A549 (cell line): Measurements from ENCODE around the gene TNF. TPM values are rescaled to one million over a fixed set of nuclear protein-coding genes. Genes with fewer than 3 reads are reported as not detected.
"Not testable (repeated sequence)": the region's sequence is repeated elsewhere in the genome, so short reads cannot be mapped to it uniquely, and the experiment has no call there.

Experiments
- ATAC-seq, 2 experiments: fragments of 200-7000 bp in 1 of 2; fragments of >200 bp in 1 of 2; cut with Nextera tagmentation in 1 of 2; cut with Tn5 transposase in 1 of 2; 3 replicates each; pipeline versions ENCODE4 v1.8.0 to v1.9.1; 2018 to 2020; ENCODE audit warnings: mild to moderate bottlenecking in 1 of 2, moderate library complexity in 1 of 2
- CTCF ChIA-PET: fragments of 300-600 bp; sonication (Branson Sonifier 250); formaldehyde crosslinking; extraction: SDS; loops from one replicate; lab custom pipeline; 2021; ENCODE audit warnings: antibody characterized with exemption, inconsistent platforms; lab: Yijun Ruan, JAX
- POLR2A ChIA-PET: fragments of 350-600 bp; formaldehyde crosslinking; extraction: SDS; loops from one replicate; lab custom pipeline; 2021; ENCODE audit warnings: antibody characterized with exemption, inconsistent platforms; lab: Yijun Ruan, JAX
- DNase-seq, 2 experiments: peaks; one replicate each; pipeline versions ENCODE4 v3.0.0 to v3.0.0-alpha.2; 2011 to 2016; ENCODE audit warnings: low read depth in 1 of 2, low spot score in 1 of 2
- FAIRE-seq: peaks from 2 replicates; lab custom pipeline; 2011; peaks lifted over from hg19 to GRCh38; lab: Jason Lieb, UNC
- H3K27ac ChIP-seq, 2 experiments: fragments of >200 bp; sonication (Bioruptor Twin); formaldehyde crosslinking; 3 replicates each; pipeline ENCODE4 v1.5.1; 2016 to 2017
- H3K4me1 ChIP-seq: fragments of >200 bp; sonication (Bioruptor Twin); formaldehyde crosslinking; 3 replicates; pipeline ENCODE4 v1.6.1; 2016
- H3K4me2 ChIP-seq: fragments of >200 bp; sonication (Bioruptor Twin); formaldehyde crosslinking; 3 replicates; pipeline ENCODE4 v1.6.1; 2016
- H3K4me3 ChIP-seq: fragments of >200 bp; sonication (Bioruptor Twin); formaldehyde crosslinking; 3 replicates; pipeline ENCODE4 v1.5.1; 2016
- H3K9me3 ChIP-seq: fragments of >200 bp; sonication (Bioruptor Twin); formaldehyde crosslinking; 3 replicates; pipeline ENCODE4 v1.6.1; 2016
- BHLHE40 ChIP-seq: IDR thresholded peaks from 2 replicates; pipeline ENCODE4 v1.6.1; 2012; ENCODE audit warnings: low read depth, low read length, inconsistent platforms
- CBX2 ChIP-seq: fragments of 200-600 bp; sonication (generic); IDR thresholded peaks from 2 replicates; pipeline ENCODE4 v1.6.1; 2016; ENCODE audit warnings: low read depth, mild to moderate bottlenecking, borderline replicate concordance
- CEBPB ChIP-seq, 2 experiments: fragments of >200 bp in 1 of 2; sonication (Bioruptor Twin) in 1 of 2; formaldehyde crosslinking in 1 of 2; IDR thresholded peaks; 2 replicates each; pipeline ENCODE4 v1.6.1; 2012 to 2016
- EP300 ChIP-seq, 2 experiments: fragments of >200 bp; sonication (Bioruptor Twin); formaldehyde crosslinking; IDR thresholded peaks; 2 replicates in 1 of 2; 3 replicates in 1 of 2; pipeline ENCODE4 v1.6.1; 2016 to 2017
- HEYL ChIP-seq: fragments of 250-450 bp; sonication (Bioruptor Pico); IDR thresholded peaks from 2 replicates; pipeline ENCODE4 v1.8.0; 2021; ENCODE audit warnings: mild to moderate bottlenecking, moderate library complexity
- KDM5A ChIP-seq: fragments of 200-600 bp; sonication (generic); IDR thresholded peaks from 2 replicates; pipeline ENCODE4 v1.6.1; 2016; ENCODE audit warnings: antibody characterized with exemption, mild to moderate bottlenecking
- NFE2L2 ChIP-seq: fragments of 150-350 bp; conservative IDR thresholded peaks from 2 replicates; pipeline ENCODE4 v1.6.1; 2014; ENCODE audit warnings: low read length
- PHF8 ChIP-seq: fragments of 200-600 bp; sonication (generic); IDR thresholded peaks from 2 replicates; pipeline ENCODE4 v1.6.1; 2016; ENCODE audit warnings: low read depth, mild to moderate bottlenecking, antibody characterized with exemption, moderate library complexity, borderline replicate concordance
- RCOR1 ChIP-seq: fragments of 150-350 bp; IDR thresholded peaks from 2 replicates; pipeline ENCODE4 v1.6.1; 2014; ENCODE audit warnings: antibody characterized with exemption, low read length, low read depth
- RFX5 ChIP-seq: fragments of 450-650 bp; IDR thresholded peaks from 2 replicates; pipeline ENCODE4 v1.7.1; 2014; ENCODE audit warnings: antibody characterized with exemption, mild to moderate bottlenecking, moderate library complexity
- ZFP36 ChIP-seq: fragments of 450-650 bp; IDR thresholded peaks from 2 replicates; pipeline ENCODE4 v1.6.1; 2014; ENCODE audit warnings: borderline replicate concordance; ENCODE audit not compliant: partially characterized antibody
- WGBS: methylation state at CpG from one replicate; pipeline ENCODE4 v1.1.6; 2017; ENCODE audit errors: missing lambda C conversion rate; 5-methylcytosine and 5-hydroxymethylcytosine counted together
- polyA plus RNA-seq, 4 experiments: library from polyadenylated mRNA; depleted of rRNA in 3 of 4; stranded (reverse); fragments of >200 nt; fragmentation: RNase III in 1 of 4; extraction: RNeasy Plus Mini Kit Qiagen cat#74134 plus additional on column Dnase treatment in 1 of 4; gene quantifications; 2 replicates in 3 of 4; 3 replicates in 1 of 4; pipeline ENCODE4 v1.2.3, GENCODE V29; 2011 to 2017
- TF ChIP-seq, protein P1 (sequence below): fragments of 250-450 bp; sonication (Bioruptor Pico); IDR thresholded peaks from 2 replicates; pipeline ENCODE4 v1.5.0; 2020; ENCODE audit warnings: low read depth, mild to moderate bottlenecking, moderate library complexity
- TF ChIP-seq, protein P2 (sequence below): fragments of >200 bp; sonication (Bioruptor Twin); formaldehyde crosslinking; IDR thresholded peaks from 3 replicates; pipeline ENCODE4 v1.6.1; 2016
- TF ChIP-seq, protein P3 (sequence below): fragments of 150-350 bp; IDR thresholded peaks from 2 replicates; pipeline ENCODE4 v1.6.1; 2014; ENCODE audit warnings: low read depth, mild to moderate bottlenecking, low read length
- TF ChIP-seq, protein P4 (sequence below): IDR thresholded peaks from 2 replicates; pipeline ENCODE4 v1.6.1; 2012

The TNF gene
- polyA plus RNA-seq, 2 of the 4 experiments (the other 2 are of a cell fraction) = not detected

DNA sequence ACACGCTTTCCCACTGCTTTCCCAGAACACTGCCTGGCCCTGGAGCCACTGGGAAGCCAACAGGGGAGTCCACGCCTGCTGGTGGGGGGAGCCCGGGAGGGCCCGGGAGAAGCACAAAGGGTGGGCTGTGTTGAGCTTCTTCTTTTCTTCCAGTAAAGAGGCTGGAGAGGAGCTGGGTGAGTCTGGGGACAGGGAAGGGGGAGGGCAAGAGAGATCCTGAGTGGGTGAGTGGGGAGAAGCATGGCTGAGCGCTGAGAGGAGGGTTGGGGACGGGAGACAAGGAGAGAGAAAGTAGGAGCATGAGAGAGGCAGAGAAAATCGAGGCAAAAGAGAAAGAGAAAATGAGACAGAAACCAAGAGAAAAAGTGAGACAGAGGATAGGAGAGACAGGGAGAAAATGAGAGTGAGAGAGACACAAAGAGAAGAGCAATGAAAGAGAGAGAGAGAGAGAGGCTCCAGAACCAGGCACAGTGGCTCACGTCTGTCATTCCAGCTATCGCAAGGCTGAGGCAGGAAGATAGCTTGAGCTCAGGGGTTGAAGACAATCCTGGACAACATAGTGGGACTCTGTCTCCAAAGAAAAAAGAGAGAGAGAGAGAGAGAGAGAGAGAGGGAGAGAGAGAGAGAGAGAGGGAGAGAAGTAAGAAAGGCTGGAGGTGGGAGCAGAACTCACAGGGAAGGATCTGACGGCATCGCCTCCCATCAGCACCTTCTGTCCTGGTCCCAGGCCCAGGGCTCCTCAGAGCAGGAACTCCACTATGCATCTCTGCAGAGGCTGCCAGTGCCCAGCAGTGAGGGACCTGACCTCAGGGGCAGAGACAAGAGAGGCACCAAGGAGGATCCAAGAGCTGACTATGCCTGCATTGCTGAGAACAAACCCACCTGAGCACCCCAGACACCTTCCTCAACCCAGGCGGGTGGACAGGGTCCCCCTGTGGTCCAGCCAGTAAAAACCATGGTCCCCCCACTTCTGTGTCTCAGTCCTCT lies 12.7 kb downstream of the TNF start:
- CTCF ChIA-PET = interaction anchor here (1.5 to 18.3 kb wide), 3 partner anchors 6 to 42 kb away, joined by 4 to 338 read pairs (median 338); partner anchors contain the start of genes ATP6V1G2, LST1, LTB and NCR3

DNA sequence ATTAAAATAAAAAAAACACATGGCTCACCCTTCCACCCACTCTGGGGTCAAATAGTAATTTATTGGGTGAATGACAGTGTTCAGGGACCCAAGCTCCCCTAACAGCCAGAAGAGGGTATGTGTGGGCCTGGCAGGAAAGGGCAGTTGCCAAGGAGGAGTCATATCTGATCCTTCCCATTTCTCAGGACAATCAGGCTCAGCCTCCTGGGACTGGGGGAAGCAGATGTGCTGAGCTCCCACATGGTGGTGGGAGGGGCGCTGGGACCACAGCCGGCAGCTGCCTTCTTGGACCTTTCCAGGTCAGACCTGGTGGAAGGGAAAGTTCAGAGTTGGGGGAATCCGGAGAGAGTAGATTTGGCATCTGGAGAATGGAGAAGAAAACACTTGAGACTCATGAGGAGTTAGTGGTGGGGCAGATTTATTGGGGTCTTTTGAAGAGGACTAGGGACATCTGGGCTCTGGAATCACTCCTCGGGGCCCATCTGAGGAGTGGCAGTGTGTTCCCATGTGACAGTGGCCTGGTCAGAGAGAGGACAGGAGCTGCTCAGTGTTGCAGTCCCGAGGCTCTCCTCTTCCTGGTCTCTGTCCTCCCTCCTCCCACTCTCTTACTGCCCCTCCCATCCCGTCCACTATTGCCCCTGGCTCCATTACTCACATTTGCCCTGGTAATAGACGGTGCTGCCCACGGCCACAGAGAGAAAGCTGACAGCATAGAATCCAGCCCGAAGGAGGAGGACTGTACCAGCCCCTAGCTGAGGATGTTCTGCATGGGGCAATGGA lies 13.7 kb downstream of the TNF start:
- 57% methylated on average over 9 of the region's 9 CpGs for WGBS
- FAIRE-seq (no peak), DNase-seq (no peak)
- CTCF ChIA-PET = interaction anchor here (1.3 to 18.3 kb wide), 4 partner anchors 5 to 43 kb away, joined by 4 to 338 read pairs (median 171); partner anchors contain the start of genes ATP6V1G2, LST1, LTB and NCR3
- Histone ChIP-seq H3K27ac (no peak overlapping the region), H3K4me1 (no peaks in the 10 kb centered on the region), H3K4me2 (no peak overlapping the region), H3K9me3 (no peaks in the 10 kb centered on the region)
- TF ChIP-seq NFE2L2 = no peak
- TF ChIP-seq, all 56 proteins: peak for 0
- no peak overlapping the region for H3K4me3 ChIP-seq
- POLR2A ChIA-PET = no interaction called here
- ATAC-seq = 0 out of 6 replicates have a peak, but pooled peaks of 1 of the 2 experiments have one; percentile 25

More for the DNA sequence above, 12.7 kb downstream of the TNF start:
- no peak for ATAC-seq
- TF ChIP-seq RFX5 = no peak
- TF ChIP-seq, protein P1, sequence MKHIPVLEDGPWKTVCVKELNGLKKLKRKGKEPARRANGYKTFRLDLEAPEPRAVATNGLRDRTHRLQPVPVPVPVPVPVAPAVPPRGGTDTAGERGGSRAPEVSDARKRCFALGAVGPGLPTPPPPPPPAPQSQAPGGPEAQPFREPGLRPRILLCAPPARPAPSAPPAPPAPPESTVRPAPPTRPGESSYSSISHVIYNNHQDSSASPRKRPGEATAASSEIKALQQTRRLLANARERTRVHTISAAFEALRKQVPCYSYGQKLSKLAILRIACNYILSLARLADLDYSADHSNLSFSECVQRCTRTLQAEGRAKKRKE (CRISPR knock-in tag) = no peak
- no peak for TF ChIP-seq BHLHE40
- TF ChIP-seq, protein P2, sequence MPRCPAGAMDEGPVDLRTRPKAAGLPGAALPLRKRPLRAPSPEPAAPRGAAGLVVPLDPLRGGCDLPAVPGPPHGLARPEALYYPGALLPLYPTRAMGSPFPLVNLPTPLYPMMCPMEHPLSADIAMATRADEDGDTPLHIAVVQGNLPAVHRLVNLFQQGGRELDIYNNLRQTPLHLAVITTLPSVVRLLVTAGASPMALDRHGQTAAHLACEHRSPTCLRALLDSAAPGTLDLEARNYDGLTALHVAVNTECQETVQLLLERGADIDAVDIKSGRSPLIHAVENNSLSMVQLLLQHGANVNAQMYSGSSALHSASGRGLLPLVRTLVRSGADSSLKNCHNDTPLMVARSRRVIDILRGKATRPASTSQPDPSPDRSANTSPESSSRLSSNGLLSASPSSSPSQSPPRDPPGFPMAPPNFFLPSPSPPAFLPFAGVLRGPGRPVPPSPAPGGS = no peak
- TF ChIP-seq HEYL (CRISPR knock-in tag) = no peak
- Histone ChIP-seq H3K27ac (no peak overlapping the region), H3K9me3 (no peaks in the 10 kb centered on the region), H3K4me1 (no peaks in the 10 kb centered on the region), H3K4me2 (no peak overlapping the region), H3K4me3 (no peak overlapping the region)
- POLR2A ChIA-PET = no interaction called here
- FAIRE-seq = no peak
- WGBS = 71% methylated on average over 8 of the region's 12 CpGs
- DNase-seq = no peak

DNA sequence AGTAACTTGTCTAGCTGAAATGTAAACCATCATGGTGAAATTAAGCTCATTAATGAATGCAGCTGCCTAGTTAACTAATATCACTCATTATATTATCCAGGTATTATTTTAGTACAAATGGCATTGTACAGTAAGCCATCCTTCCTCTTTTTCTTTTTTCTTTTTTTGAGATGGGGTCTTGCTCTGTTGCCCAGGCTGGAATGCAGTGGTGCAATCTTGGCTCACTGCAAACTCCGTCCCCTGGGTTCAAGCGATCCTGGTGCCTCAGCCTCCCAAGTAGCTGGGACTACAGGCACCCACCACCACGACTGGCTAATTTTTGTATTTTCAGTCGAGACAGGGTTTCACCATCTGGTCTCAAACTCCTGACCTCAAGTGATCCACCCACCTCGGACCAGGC lies 15.3 kb downstream of the TNF start:
- DNase-seq, FAIRE-seq, H3K27ac ChIP-seq, H3K4me1 ChIP-seq, H3K4me2 ChIP-seq, ATAC-seq, H3K4me3 ChIP-seq, POLR2A ChIA-PET, H3K9me3 ChIP-seq: not testable (repeated sequence)
- WGBS = 62% methylated on average over 5 of the region's 5 CpGs
- CTCF ChIA-PET = interaction anchor here (0.6 to 18.3 kb wide), 5 partner anchors 3 to 44 kb away, joined by 3 to 338 read pairs (median 5); partner anchors contain the start of genes ATP6V1G2, LST1, LTB and NCR3

DNA sequence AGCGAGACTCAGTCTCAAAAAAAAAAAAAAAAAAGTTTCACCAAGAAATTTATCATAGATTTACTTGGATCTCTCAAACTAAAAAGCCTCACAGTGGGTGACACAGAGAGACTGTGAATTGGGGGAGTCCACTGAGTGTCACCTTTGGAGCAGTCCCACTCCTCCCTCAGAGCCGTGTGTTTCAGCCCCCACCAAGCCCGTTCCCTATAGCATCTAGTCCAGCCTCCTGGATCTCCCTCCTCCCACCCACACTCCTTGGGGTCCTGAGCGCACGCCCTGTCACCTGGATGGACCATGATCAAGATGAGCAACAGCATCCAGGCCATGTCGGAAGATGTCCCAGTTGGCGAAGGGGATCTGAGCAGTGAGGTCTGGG lies 17.0 kb downstream of the TNF start:
- Histone ChIP-seq H3K4me3 (no peak overlapping the region), H3K9me3 (no peaks in the 10 kb centered on the region), H3K4me1 (no peaks in the 10 kb centered on the region), H3K27ac (no peak overlapping the region), H3K4me2 (no peak overlapping the region)
- CTCF ChIA-PET = interaction anchor here (1.9 to 14.3 kb wide), 3 partner anchors 11 to 45 kb away, joined by 4 to 338 read pairs (median 331); partner anchors contain the start of genes ATP6V1G2, DDX39B, LST1 and LTB
- FAIRE-seq (no peak), ATAC-seq (no peak), DNase-seq (no peak)
- POLR2A ChIA-PET = no interaction called here
- 87% methylated on average over 7 of the region's 7 CpGs for WGBS
- TF ChIP-seq, protein P1 (CRISPR knock-in tag) = no peak
- TF ChIP-seq, protein P3, sequence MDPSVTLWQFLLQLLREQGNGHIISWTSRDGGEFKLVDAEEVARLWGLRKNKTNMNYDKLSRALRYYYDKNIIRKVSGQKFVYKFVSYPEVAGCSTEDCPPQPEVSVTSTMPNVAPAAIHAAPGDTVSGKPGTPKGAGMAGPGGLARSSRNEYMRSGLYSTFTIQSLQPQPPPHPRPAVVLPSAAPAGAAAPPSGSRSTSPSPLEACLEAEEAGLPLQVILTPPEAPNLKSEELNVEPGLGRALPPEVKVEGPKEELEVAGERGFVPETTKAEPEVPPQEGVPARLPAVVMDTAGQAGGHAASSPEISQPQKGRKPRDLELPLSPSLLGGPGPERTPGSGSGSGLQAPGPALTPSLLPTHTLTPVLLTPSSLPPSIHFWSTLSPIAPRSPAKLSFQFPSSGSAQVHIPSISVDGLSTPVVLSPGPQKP = no peak
- TF ChIP-seq, protein P4, sequence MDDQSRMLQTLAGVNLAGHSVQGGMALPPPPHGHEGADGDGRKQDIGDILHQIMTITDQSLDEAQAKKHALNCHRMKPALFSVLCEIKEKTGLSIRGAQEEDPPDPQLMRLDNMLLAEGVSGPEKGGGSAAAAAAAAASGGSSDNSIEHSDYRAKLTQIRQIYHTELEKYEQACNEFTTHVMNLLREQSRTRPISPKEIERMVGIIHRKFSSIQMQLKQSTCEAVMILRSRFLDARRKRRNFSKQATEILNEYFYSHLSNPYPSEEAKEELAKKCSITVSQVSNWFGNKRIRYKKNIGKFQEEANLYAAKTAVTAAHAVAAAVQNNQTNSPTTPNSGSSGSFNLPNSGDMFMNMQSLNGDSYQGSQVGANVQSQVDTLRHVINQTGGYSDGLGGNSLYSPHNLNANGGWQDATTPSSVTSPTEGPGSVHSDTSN = no peak
- no peak for TF ChIP-seq EP300 (IDR thresholded peaks at IDR 0.05)
- no peak for TF ChIP-seq CEBPB (IDR thresholded peaks at IDR 0.05)
- TF ChIP-seq KDM5A = no peak
- no peak for TF ChIP-seq PHF8
- TF ChIP-seq CBX2 = no peak
- TF ChIP-seq RCOR1 = no peak
- no peak for TF ChIP-seq ZFP36
